Myocyte (in vitro differentiated cells): ENCODE data around the gene SMIM20. TPM values are rescaled to one million over a fixed set of nuclear protein-coding genes. Genes with fewer than 3 reads are reported as not detected.

Source experiments
- DNase-seq: peaks from one replicate; pipeline ENCODE4 v3.0.0-alpha.2; 2012; ENCODE audit warnings: low read depth
- total RNA-seq: library from RNA; depleted of rRNA; stranded (reverse); fragments of >200 nt; gene quantifications from 2 replicates; pipeline ENCODE4 v1.2.3, GENCODE V29; 2014

Gene SMIM20
- total RNA-seq, 1 donor from 2014 or later: 31.7 TPM

- peak; percentile 91 for DNase-seq
Measured at GRCh38 chr4:25953740-25954139, 39.7 kb downstream of the SMIM20 start.

GRCh38 chr4:25954293-25954904 is 40.4 kb downstream of the SMIM20 start:
- no peak for DNase-seq

GRCh38 chr4:25955705-25956104 is 41.7 kb downstream of the SMIM20 start:
- DNase-seq: no peak

- DNase-seq: no peak
Measured at GRCh38 chr4:25956260-25956659, 42.2 kb downstream of the SMIM20 start.

GRCh38 chr4:25958110-25958509 is 44.1 kb downstream of the SMIM20 start:
- no peak for DNase-seq

GRCh38 chr4:25962393-25962792 is 48.4 kb downstream of the SMIM20 start:
- DNase-seq: no peak

- DNase-seq: no peak
Measured at GRCh38 chr4:25965629-25966028, 51.6 kb downstream of the SMIM20 start.

GRCh38 chr4:25966171-25966570 is 52.2 kb downstream of the SMIM20 start:
- peak; percentile 13 for DNase-seq

GRCh38 chr4:25969374-25970155 is 55.5 kb downstream of the SMIM20 start:
- no peak for DNase-seq

GRCh38 chr4:25970226-25970675 is 56.2 kb downstream of the SMIM20 start:
- peak; percentile 83 for DNase-seq

GRCh38 chr4:25970691-25971432 is 56.8 kb downstream of the SMIM20 start:
- DNase-seq: peak; percentile 97

- no peak for DNase-seq
Measured at GRCh38 chr4:25972366-25972765, 58.3 kb downstream of the SMIM20 start.

- no peak for DNase-seq
Measured at GRCh38 chr4:25972984-25973745, 59.1 kb downstream of the SMIM20 start.

- DNase-seq: no peak
Measured at GRCh38 chr4:25976780-25977179, 62.8 kb downstream of the SMIM20 start.

- DNase-seq: no peak
Measured at GRCh38 chr4:25977397-25978170, 63.6 kb downstream of the SMIM20 start.

- DNase-seq: no peak
Measured at GRCh38 chr4:25978327-25978726, 64.3 kb downstream of the SMIM20 start.
